Erythroblast (primary cell): ENCODE data around the gene EDAR.

ENCODE experiments used
- DNase-seq, 2 experiments: peaks; one replicate each; lab custom pipeline; 2025; lab: John Stamatoyannopoulos, UW
- GATA1 ChIP-seq: IDR thresholded peaks from 2 replicates; pipeline ENCODE4 v1.6.1; 2011; ENCODE audit warnings: low read depth, mild to moderate bottlenecking, control low read depth, low read length, moderate library complexity
- POLR2A ChIP-seq: IDR thresholded peaks from 2 replicates; pipeline ENCODE4 v1.6.1; 2011; ENCODE audit warnings: mild to moderate bottlenecking, low read length

EDAR gene

GRCh38 chr2:108967757-108968156 lies 21.3 kb downstream of the EDAR start:
- no peak for DNase-seq
- TF ChIP-seq POLR2A = no peak
- TF ChIP-seq GATA1 = no peak

- no peak for TF ChIP-seq GATA1
- no peak for TF ChIP-seq POLR2A
- DNase-seq = no peak
Measured at GRCh38 chr2:108965540-108966289, 23.3 kb downstream of the EDAR start.

- TF ChIP-seq GATA1 = no peak
- TF ChIP-seq POLR2A = no peak
- DNase-seq = no peak
Measured at GRCh38 chr2:108963057-108963456, 26.0 kb downstream of the EDAR start.

GRCh38 chr2:108961796-108962195 lies 27.2 kb downstream of the EDAR start:
- no peak for DNase-seq
- TF ChIP-seq POLR2A (no peak), GATA1 (no peak)

- no peak for DNase-seq
- TF ChIP-seq POLR2A (no peak), GATA1 (no peak)
Measured at GRCh38 chr2:108960006-108960405, 29.0 kb downstream of the EDAR start.

- TF ChIP-seq GATA1 = no peak
- no peak for TF ChIP-seq POLR2A
- no peak for DNase-seq
Measured at GRCh38 chr2:108959401-108959800, 29.6 kb downstream of the EDAR start.

GRCh38 chr2:108958632-108959341 lies 30.2 kb downstream of the EDAR start:
- TF ChIP-seq POLR2A (no peak), GATA1 (no peak)
- DNase-seq = no peak

- TF ChIP-seq GATA1 (no peak), POLR2A (no peak)
- no peak for DNase-seq
Measured at GRCh38 chr2:108958002-108958401, 31.0 kb downstream of the EDAR start.

- TF ChIP-seq POLR2A = no peak
- no peak for TF ChIP-seq GATA1
- no peak for DNase-seq
Measured at GRCh38 chr2:108956375-108956774, 32.6 kb downstream of the EDAR start.

- DNase-seq = no peak
- TF ChIP-seq POLR2A (no peak), GATA1 (no peak)
Measured at GRCh38 chr2:108950369-108951135, 38.5 kb downstream of the EDAR start.

- TF ChIP-seq POLR2A (no peak), GATA1 (no peak)
- no peak for DNase-seq
Measured at GRCh38 chr2:108949316-108950239, 39.4 kb downstream of the EDAR start.

- TF ChIP-seq GATA1 (no peak), POLR2A (no peak)
Measured at GRCh38 chr2:108947271-108947907, 41.6 kb downstream of the EDAR start.

More at GRCh38 chr2:108947271-108947907, 41.6 kb downstream of the EDAR start:
- DNase-seq = no peak
